WERI-Rb-1 (cell line): ENCODE results near the gene SIGLEC8.
"Not testable (repeated sequence)": the region's sequence is repeated elsewhere in the genome, so short reads cannot be mapped to it uniquely, and the experiment has no call there.

Source experiments
- DNase-seq: peaks from one replicate; pipeline ENCODE4 v3.0.0-alpha.2; 2020
- H3K27ac ChIP-seq: fragments of 250-450 bp; sonication (Bioruptor Pico); 2 replicates; pipeline ENCODE4 v1.5.1; 2020; ENCODE audit warnings: mild to moderate bottlenecking, moderate library complexity
- H3K27me3 ChIP-seq: fragments of 250-450 bp; sonication (Bioruptor Pico); 2 replicates; pipeline ENCODE4 v1.5.1; 2021; ENCODE audit warnings: mild to moderate bottlenecking, low read depth, moderate library complexity; ENCODE audit not compliant: insufficient read depth, severe bottlenecking
- H3K36me3 ChIP-seq: fragments of 250-450 bp; sonication (Bioruptor Pico); 2 replicates; pipeline ENCODE4 v1.5.1; 2020; ENCODE audit warnings: mild to moderate bottlenecking, moderate library complexity
- H3K4me3 ChIP-seq: 2 replicates; pipeline ENCODE4 v1.5.1; 2011; ENCODE audit warnings: low read depth, mild to moderate bottlenecking, control low read depth, low read length
- H3K9me3 ChIP-seq: fragments of 250-450 bp; sonication (Bioruptor Pico); 2 replicates; pipeline ENCODE4 v1.5.1; 2021; ENCODE audit warnings: mild to moderate bottlenecking, moderate library complexity; ENCODE audit not compliant: severe bottlenecking
- TF ChIP-seq, protein P1 (sequence below): IDR thresholded peaks from 2 replicates; pipeline ENCODE4 v1.5.1; 2011; ENCODE audit warnings: low read depth, mild to moderate bottlenecking, control low read depth, inconsistent platforms, low read length

SIGLEC8 gene

DNA sequence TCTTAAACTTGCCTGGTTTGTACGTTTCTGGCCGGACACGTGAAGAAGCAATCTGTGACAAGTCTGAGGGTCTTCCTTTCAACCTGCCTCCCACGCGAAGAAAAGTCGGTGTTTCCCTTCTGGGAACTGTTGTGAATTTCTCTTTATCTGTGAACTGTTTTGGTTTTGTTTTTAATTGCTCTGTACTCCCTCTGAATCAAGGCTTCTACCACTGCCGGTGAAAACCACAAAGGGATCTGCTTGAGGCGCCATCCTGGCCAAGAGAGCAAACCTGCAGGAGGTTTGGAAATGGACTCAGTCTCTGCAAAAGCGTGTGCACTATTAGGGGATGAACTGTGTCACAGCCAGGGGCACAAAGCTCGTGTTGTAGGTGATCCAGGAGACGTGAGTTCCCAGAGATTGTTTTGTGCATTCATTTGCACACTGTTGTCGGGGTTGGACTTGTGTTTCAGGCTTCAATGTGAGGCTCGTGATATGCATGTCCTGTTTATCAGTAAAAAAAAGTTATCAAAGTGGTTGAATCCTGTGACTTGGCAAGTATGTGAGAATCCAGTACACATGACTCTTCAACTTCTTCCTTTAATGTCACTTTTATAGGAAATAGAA lies 9.7 kb downstream of the SIGLEC8 start:
- H3K36me3 ChIP-seq = no peaks in the 10 kb centered on the region
- peaks cover 12% of the 10 kb centered on the region for H3K9me3 ChIP-seq
- DNase-seq = no peak
- H3K27me3 ChIP-seq = peaks cover 88% of the 10 kb centered on the region
- H3K4me3 ChIP-seq = no peak overlapping the region
- TF ChIP-seq, protein P1, sequence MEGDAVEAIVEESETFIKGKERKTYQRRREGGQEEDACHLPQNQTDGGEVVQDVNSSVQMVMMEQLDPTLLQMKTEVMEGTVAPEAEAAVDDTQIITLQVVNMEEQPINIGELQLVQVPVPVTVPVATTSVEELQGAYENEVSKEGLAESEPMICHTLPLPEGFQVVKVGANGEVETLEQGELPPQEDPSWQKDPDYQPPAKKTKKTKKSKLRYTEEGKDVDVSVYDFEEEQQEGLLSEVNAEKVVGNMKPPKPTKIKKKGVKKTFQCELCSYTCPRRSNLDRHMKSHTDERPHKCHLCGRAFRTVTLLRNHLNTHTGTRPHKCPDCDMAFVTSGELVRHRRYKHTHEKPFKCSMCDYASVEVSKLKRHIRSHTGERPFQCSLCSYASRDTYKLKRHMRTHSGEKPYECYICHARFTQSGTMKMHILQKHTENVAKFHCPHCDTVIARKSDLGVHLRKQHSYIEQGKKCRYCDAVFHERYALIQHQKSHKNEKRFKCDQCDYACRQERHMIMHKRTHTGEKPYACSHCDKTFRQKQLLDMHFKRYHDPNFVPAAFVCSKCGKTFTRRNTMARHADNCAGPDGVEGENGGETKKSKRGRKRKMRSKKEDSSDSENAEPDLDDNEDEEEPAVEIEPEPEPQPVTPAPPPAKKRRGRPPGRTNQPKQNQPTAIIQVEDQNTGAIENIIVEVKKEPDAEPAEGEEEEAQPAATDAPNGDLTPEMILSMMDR = no peak
- H3K27ac ChIP-seq = no peak overlapping the region

GRCh38 chr19:51448011-51448410 lies 10.2 kb downstream of the SIGLEC8 start:
- H3K27me3 ChIP-seq = peaks cover 88% of the 10 kb centered on the region
- H3K36me3 ChIP-seq = no peaks in the 10 kb centered on the region
- H3K27ac ChIP-seq = no peak overlapping the region
- TF ChIP-seq, protein P1 = no peak
- no peak overlapping the region for H3K4me3 ChIP-seq
- DNase-seq = no peak
- peaks cover 12% of the 10 kb centered on the region for H3K9me3 ChIP-seq

DNA sequence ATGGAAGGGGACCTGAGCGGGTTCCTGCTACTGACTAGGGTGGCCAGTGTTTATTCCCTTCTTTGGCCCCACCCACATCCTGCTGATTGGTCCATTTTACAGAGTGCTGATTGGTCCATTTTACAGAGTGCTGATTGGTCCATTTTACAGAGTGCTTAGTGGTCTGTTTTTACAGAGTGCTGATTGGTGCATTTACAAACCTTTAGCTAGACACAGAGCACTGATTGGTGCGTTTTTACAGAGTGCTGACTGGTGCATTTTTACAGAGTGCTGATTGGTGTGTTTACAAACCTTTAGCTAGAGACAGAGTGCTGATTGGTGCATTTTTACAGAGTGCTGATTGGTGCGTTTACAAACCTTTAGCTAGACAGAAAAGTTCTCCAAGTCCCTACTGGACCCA lies 10.7 kb downstream of the SIGLEC8 start:
- DNase-seq, H3K36me3 ChIP-seq, H3K27ac ChIP-seq, H3K4me3 ChIP-seq: not testable (repeated sequence)
- H3K9me3 ChIP-seq = peaks cover 12% of the 10 kb centered on the region
- H3K27me3 ChIP-seq = peaks cover 88% of the 10 kb centered on the region

- no peak overlapping the region for H3K27ac ChIP-seq
- no peak for DNase-seq
- H3K36me3 ChIP-seq = no peaks in the 10 kb centered on the region
- TF ChIP-seq, protein P1 = no peak
- H3K9me3 ChIP-seq = peaks cover 2% of the 10 kb centered on the region
- H3K4me3 ChIP-seq = no peak overlapping the region
- peaks cover 84% of the 10 kb centered on the region for H3K27me3 ChIP-seq
Observed at GRCh38 chr19:51441410-51442390, 16.6 kb downstream of the SIGLEC8 start.

DNA sequence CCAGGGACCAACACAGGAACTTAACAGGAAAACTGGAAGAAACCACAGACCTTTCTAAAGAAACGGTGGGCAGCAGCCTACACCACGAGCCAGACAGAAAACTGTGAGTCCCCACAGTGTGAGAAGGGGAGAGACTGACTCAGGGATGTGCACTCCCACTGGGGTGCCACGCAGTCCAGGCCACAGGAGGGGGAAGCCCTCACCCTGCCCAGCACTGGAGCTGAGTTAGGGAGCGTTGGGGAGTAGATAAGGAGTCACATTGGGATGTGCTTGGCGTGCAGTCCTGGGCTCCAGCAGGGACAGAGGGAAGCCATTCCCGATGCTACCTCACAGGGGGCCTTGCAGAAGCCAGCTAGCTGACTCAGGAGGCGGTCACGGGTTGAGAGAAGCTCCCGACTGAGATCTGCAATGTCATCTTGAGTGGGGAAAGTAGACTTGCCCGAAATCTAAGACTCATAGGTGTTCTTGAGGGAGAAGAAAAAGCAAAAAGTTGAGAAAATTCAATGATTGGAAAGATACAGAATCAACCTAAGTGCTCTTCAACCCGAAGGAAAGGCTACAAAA lies 17.3 kb downstream of the SIGLEC8 start:
- TF ChIP-seq, protein P1 = no peak
- no peak overlapping the region for H3K27ac ChIP-seq
- peaks cover 2% of the 10 kb centered on the region for H3K9me3 ChIP-seq
- no peak for DNase-seq
- H3K27me3 ChIP-seq = peaks cover 84% of the 10 kb centered on the region
- H3K4me3 ChIP-seq = no peak overlapping the region
- no peaks in the 10 kb centered on the region for H3K36me3 ChIP-seq

DNA sequence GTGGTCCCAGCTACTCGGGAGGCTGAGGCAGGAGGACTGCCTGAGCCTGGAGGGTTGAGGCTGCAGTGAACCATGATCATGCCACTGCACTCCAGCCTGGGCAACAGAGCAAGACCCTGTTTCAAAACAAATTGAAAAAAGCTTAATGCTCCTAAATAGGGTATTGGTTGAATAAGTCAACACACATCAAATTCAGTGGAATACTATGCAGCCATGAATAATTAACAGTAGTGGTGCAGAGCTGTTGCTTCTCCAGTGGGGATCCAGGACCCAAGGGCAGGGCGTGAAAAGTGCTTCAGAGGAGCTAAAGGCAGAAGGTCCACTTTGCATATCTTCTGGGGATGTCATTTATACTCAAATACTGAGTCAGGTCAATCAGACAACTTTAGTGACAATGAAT lies 18.2 kb downstream of the SIGLEC8 start:
- no peak overlapping the region for H3K4me3 ChIP-seq
- DNase-seq = no peak
- peaks cover 2% of the 10 kb centered on the region for H3K9me3 ChIP-seq
- H3K27ac ChIP-seq = no peak overlapping the region
- peaks cover 84% of the 10 kb centered on the region for H3K27me3 ChIP-seq
- TF ChIP-seq, protein P1 = no peak
- H3K36me3 ChIP-seq = no peaks in the 10 kb centered on the region
